ENCODE data around the gene LRRC8C.

Gene LRRC8C

DNA sequence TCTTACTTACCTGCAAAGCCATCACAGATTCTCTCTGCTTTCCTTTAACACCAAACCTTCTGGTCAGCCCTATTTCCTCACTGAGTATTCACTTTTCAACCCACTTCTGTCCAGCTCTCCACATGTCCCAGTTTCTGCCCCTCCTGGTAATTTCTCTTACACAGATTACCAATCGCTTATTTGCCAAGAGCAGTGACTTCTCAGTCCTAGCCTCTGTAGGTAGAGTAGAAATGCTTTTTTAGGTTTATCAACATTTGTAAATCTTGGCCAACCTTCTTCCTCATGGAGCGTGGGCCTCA, 33.6 kb upstream of the LRRC8C start:
- H3K27ac ChIP-seq (ENCODE audit: low read depth, low read length): no peak overlapping the region
- H3K27me3 ChIP-seq (ENCODE audit: control insufficient read depth in 1 of 2, insufficient read depth in 2 of 2, low read length in 2 of 2): no peaks in the 10 kb centered on the region
- H3K4me3 ChIP-seq (ENCODE audit: low read depth in 1 of 2, low read length in 2 of 2): no peak overlapping the region
- H3K9ac ChIP-seq (ENCODE audit: low read length): no peak overlapping the region
- H3K36me3 ChIP-seq (ENCODE audit: insufficient read depth, low read length): no peaks in the 10 kb centered on the region
- no peaks in the 10 kb centered on the region for H3K9me3 ChIP-seq (ENCODE audit: low read length)
- no peaks in the 10 kb centered on the region for H3K4me1 ChIP-seq (ENCODE audit: insufficient read depth, low read length)

DNA sequence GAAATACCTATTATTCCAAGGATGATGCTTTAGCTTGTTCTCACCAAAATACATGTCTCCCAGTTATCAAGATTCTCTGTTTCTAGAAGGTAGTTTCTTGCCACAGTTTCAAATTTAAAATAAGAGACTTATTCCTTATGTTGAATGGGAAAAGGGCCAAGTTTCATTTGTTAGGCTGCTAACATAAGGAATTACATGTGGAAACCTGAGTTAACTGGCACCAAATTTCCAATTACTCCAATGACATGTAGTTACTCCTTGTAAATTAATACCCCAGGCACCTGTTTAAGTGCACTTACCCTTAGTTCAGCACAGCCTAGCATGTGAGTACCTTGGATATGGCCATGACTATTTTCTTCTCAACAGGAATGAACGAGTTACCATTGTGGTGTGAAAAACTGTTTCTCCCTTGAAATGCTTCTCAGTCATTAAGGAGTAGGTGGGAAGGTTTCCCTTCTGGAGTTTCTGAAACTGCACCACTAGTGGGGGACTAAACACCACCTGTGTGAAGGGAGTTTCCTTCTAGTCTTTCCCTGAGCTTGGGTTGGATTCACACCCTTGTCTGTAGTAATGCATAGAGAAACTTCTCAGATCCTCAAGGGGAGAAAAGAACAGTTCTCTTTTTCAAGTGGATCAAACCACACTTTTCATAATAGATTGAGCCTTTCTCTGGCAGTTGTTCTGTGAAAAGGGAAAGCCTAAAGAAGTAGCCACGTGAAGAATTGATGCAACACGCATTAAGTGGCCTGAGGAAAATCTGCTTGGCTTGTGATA, 32.3 kb upstream of the LRRC8C start:
- Histone ChIP-seq H3K4me3 (ENCODE audit: low read depth in 1 of 2, low read length in 2 of 2) (no peak overlapping the region), H3K27ac (ENCODE audit: low read depth, low read length) (no peak overlapping the region), H3K9ac (ENCODE audit: low read length) (no peak overlapping the region), H3K27me3 (ENCODE audit: control insufficient read depth in 1 of 2, insufficient read depth in 2 of 2, low read length in 2 of 2) (no peaks in the 10 kb centered on the region), H3K9me3 (ENCODE audit: low read length) (no peaks in the 10 kb centered on the region), H3K4me1 (ENCODE audit: insufficient read depth, low read length) (no peaks in the 10 kb centered on the region), H3K36me3 (ENCODE audit: insufficient read depth, low read length) (no peaks in the 10 kb centered on the region)

DNA sequence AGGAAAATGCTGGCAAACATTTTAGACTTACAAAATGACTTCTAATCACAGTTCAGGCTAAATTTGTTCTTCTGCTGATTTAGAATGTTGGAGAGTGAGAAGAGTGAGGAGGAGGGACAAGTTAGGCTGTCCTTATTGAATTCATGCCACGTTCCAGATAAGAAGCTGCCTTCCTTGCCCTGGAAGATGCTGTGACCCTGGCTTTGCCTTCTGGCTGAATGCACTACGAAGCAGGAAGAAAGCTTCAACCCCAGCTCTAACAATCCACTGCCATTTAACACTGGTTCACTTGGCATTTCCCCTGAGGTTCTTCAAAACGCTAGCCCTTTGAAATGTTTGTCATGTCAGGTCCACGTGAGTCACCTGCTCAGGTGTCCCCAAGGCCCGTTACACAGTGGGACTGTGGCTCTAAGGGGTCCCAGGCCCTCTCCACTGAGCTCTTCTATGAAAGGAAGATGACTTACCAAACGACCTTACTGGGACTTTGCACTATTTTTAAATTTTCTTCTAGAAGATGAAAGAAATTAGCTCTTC, 30.0 kb upstream of the LRRC8C start:
- H3K4me1 ChIP-seq (ENCODE audit: insufficient read depth, low read length): no peaks in the 10 kb centered on the region
- no peaks in the 10 kb centered on the region for H3K36me3 ChIP-seq (ENCODE audit: insufficient read depth, low read length)
- no peak overlapping the region for H3K4me3 ChIP-seq (ENCODE audit: low read depth in 1 of 2, low read length in 2 of 2)
- no peaks in the 10 kb centered on the region for H3K9me3 ChIP-seq (ENCODE audit: low read length)
- H3K9ac ChIP-seq (ENCODE audit: low read length): no peak overlapping the region
- H3K27me3 ChIP-seq (ENCODE audit: control insufficient read depth in 1 of 2, insufficient read depth in 2 of 2, low read length in 2 of 2): no peaks in the 10 kb centered on the region
- H3K27ac ChIP-seq (ENCODE audit: low read depth, low read length): no peak overlapping the region

GRCh38 chr1:89603651-89604413, 29.1 kb upstream of the LRRC8C start:
- no peaks in the 10 kb centered on the region for H3K27me3 ChIP-seq (ENCODE audit: control insufficient read depth in 1 of 2, insufficient read depth in 2 of 2, low read length in 2 of 2)
- no peak overlapping the region for H3K4me3 ChIP-seq (ENCODE audit: low read depth in 1 of 2, low read length in 2 of 2)
- no peak overlapping the region for H3K27ac ChIP-seq (ENCODE audit: low read depth, low read length)
- H3K4me1 ChIP-seq (ENCODE audit: insufficient read depth, low read length): no peaks in the 10 kb centered on the region
- no peaks in the 10 kb centered on the region for H3K9me3 ChIP-seq (ENCODE audit: low read length)
- H3K36me3 ChIP-seq (ENCODE audit: insufficient read depth, low read length): no peaks in the 10 kb centered on the region
- H3K9ac ChIP-seq (ENCODE audit: low read length): no peak overlapping the region

- H3K36me3 ChIP-seq (ENCODE audit: insufficient read depth, low read length): no peaks in the 10 kb centered on the region
- H3K9ac ChIP-seq (ENCODE audit: low read length): no peak overlapping the region
- no peaks in the 10 kb centered on the region for H3K4me1 ChIP-seq (ENCODE audit: insufficient read depth, low read length)
- H3K9me3 ChIP-seq (ENCODE audit: low read length): no peaks in the 10 kb centered on the region
- no peak overlapping the region for H3K4me3 ChIP-seq (ENCODE audit: low read depth in 1 of 2, low read length in 2 of 2)
- H3K27ac ChIP-seq (ENCODE audit: low read depth, low read length): no peak overlapping the region
- H3K27me3 ChIP-seq (ENCODE audit: control insufficient read depth in 1 of 2, insufficient read depth in 2 of 2, low read length in 2 of 2): no peaks in the 10 kb centered on the region
Measured at GRCh38 chr1:89604414-89604735, 28.5 kb upstream of the LRRC8C start.

DNA sequence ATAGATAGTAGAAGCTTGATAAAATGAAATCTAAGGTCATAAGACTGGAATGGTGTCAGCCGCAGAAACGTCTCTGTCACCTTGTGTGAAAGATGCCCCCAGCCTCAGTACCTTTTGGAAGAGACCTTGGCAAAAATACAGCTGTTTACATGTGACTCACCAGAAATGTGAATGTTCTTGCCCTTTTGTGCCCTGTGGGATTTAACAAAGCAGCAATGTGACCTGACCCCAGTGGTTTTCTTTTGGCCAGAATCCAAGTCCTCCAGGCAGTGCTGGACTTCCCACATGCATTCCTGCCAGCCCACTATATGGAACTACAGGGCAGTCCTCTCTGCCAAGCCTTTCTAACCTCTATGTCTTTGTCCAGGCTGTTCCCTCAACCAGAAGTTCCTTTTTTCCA, 27.2 kb upstream of the LRRC8C start:
- Histone ChIP-seq H3K9me3 (ENCODE audit: low read length) (no peaks in the 10 kb centered on the region), H3K9ac (ENCODE audit: low read length) (no peak overlapping the region), H3K4me3 (ENCODE audit: low read depth in 1 of 2, low read length in 2 of 2) (no peak overlapping the region), H3K27ac (ENCODE audit: low read depth, low read length) (no peak overlapping the region), H3K36me3 (ENCODE audit: insufficient read depth, low read length) (no peaks in the 10 kb centered on the region), H3K4me1 (ENCODE audit: insufficient read depth, low read length) (no peaks in the 10 kb centered on the region), H3K27me3 (ENCODE audit: control insufficient read depth in 1 of 2, insufficient read depth in 2 of 2, low read length in 2 of 2) (no peaks in the 10 kb centered on the region)

DNA sequence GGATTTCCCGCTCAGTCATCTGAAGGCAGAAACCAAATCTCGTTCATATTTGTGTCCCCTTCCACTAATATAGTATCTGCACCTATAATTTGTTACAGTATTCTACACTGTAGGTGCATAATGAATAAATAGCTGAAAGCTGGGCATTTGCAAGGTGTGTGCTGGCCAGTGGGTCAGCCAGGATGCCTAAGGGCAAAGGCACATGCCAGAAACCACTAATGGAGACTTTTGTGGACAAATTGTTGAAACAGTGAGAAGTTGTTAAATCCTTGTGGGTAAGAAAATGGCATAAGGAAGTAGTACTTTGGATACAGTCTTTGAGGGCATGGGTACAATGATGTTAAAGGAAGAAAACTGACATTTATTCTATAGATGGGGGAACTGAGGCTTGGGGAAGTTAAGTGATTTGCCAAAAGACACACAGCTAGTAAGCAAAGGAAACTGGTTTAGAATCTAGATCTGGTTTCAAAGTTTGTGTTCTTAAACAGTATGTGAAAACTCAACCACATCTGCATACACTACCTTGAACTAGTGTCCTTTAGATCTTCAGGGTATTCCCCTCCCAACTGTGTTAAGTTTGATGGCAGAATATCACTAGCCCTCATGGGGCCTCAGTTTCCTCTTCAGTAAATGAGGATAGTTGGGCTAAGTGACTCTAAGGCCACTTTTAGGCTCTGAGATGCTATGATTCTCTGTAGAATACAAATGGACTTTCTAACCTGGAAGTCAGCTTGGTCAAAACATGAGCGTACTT, 26.5 kb upstream of the LRRC8C start:
- Histone ChIP-seq H3K4me1 (ENCODE audit: insufficient read depth, low read length) (no peaks in the 10 kb centered on the region), H3K9ac (ENCODE audit: low read length) (no peak overlapping the region), H3K27me3 (ENCODE audit: control insufficient read depth in 1 of 2, insufficient read depth in 2 of 2, low read length in 2 of 2) (no peaks in the 10 kb centered on the region), H3K27ac (ENCODE audit: low read depth, low read length) (no peak overlapping the region), H3K9me3 (ENCODE audit: low read length) (no peaks in the 10 kb centered on the region), H3K4me3 (ENCODE audit: low read depth in 1 of 2, low read length in 2 of 2) (no peak overlapping the region), H3K36me3 (ENCODE audit: insufficient read depth, low read length) (no peaks in the 10 kb centered on the region)

DNA sequence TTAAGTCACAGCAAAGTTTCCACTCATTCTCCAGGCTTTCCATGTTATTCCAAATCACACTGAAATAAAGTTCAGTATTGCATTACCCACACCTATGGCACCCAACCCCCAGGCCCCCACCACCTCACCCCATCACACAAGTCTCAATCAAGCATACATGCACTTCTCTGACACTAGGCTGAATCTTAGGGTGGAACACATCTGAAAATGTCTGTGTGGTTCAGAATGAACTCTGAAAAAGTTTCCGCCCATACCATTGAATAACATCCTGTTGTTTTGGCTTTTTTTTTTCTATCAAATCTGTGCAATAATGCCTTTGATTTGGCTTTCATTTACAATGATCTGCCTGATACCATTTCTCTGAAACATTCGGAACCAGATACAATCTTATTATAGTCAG, 25.8 kb upstream of the LRRC8C start:
- H3K36me3 ChIP-seq (ENCODE audit: insufficient read depth, low read length): no peaks in the 10 kb centered on the region
- H3K9ac ChIP-seq (ENCODE audit: low read length): no peak overlapping the region
- H3K4me1 ChIP-seq (ENCODE audit: insufficient read depth, low read length): no peaks in the 10 kb centered on the region
- no peak overlapping the region for H3K4me3 ChIP-seq (ENCODE audit: low read depth in 1 of 2, low read length in 2 of 2)
- H3K27me3 ChIP-seq (ENCODE audit: control insufficient read depth in 1 of 2, insufficient read depth in 2 of 2, low read length in 2 of 2): no peaks in the 10 kb centered on the region
- no peaks in the 10 kb centered on the region for H3K9me3 ChIP-seq (ENCODE audit: low read length)
- H3K27ac ChIP-seq (ENCODE audit: low read depth, low read length): no peak overlapping the region

GRCh38 chr1:89607586-89608318, 25.2 kb upstream of the LRRC8C start:
- H3K9ac ChIP-seq (ENCODE audit: low read length): no peak overlapping the region
- H3K36me3 ChIP-seq (ENCODE audit: insufficient read depth, low read length): no peaks in the 10 kb centered on the region
- H3K4me1 ChIP-seq (ENCODE audit: insufficient read depth, low read length): no peaks in the 10 kb centered on the region
- no peak overlapping the region for H3K4me3 ChIP-seq (ENCODE audit: low read depth in 1 of 2, low read length in 2 of 2)
- H3K27me3 ChIP-seq (ENCODE audit: control insufficient read depth in 1 of 2, insufficient read depth in 2 of 2, low read length in 2 of 2): no peaks in the 10 kb centered on the region
- H3K9me3 ChIP-seq (ENCODE audit: low read length): no peaks in the 10 kb centered on the region
- no peak overlapping the region for H3K27ac ChIP-seq (ENCODE audit: low read depth, low read length)

DNA sequence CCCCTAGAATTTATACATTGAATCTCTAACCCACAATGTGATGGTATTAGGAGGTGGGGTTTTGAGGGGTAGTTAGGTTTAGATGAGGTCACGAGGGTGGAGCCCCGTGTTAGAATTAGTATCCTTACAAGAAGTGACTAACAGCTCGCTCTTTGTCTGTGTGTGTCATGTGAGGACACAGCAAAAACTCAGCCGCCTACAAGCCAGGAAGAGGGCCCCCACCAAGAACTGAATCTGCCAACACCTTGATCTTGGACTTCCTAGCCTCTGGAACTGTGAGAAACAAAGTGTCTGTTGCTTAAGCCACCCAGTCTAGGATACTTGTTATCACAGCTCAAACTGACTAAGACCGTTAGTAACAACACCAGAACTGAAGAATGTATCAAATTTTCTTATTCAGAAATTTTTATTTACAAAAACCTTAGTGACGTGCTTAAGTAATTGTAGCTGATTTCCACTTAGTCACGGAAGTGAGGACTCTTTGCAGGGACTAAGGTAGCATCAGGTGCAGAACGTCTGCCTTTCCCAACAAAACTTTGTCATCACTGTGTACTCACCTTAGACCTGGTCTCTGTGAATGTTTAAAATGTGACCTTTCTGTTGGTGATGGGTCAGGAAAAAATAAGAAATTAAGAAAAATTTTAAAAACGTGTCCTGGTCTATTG, 24.5 kb upstream of the LRRC8C start:
- no peak overlapping the region for H3K27ac ChIP-seq (ENCODE audit: low read depth, low read length)
- H3K4me1 ChIP-seq (ENCODE audit: insufficient read depth, low read length): no peaks in the 10 kb centered on the region
- no peaks in the 10 kb centered on the region for H3K36me3 ChIP-seq (ENCODE audit: insufficient read depth, low read length)
- H3K9me3 ChIP-seq (ENCODE audit: low read length): no peaks in the 10 kb centered on the region
- no peak overlapping the region for H3K9ac ChIP-seq (ENCODE audit: low read length)
- H3K27me3 ChIP-seq (ENCODE audit: control insufficient read depth in 1 of 2, insufficient read depth in 2 of 2, low read length in 2 of 2): no peaks in the 10 kb centered on the region
- H3K4me3 ChIP-seq (ENCODE audit: low read depth in 1 of 2, low read length in 2 of 2): no peak overlapping the region
